Kidney epithelial cell (primary cell): ENCODE results near the gene FHOD3. TPM values are rescaled to one million over a fixed set of nuclear protein-coding genes. Genes with fewer than 3 reads are reported as not detected.

Source experiments
- DNase-seq: peaks from one replicate; pipeline ENCODE4 v3.0.0-alpha.2; 2010; ENCODE audit warnings: low read depth
- H3K27me3 ChIP-seq: 2 replicates; pipeline ENCODE4 v1.6.0; 2011; ENCODE audit warnings: low read length; ENCODE audit not compliant: control insufficient read depth, insufficient read depth
- H3K36me3 ChIP-seq: 2 replicates; pipeline ENCODE4 v1.5.1; 2011; ENCODE audit warnings: low read length; ENCODE audit not compliant: control insufficient read depth, insufficient read depth
- H3K4me3 ChIP-seq: 2 replicates; pipeline ENCODE4 v1.5.1; 2011; ENCODE audit warnings: low read depth, mild to moderate bottlenecking, control low read depth, low read length
- CTCF ChIP-seq: IDR thresholded peaks from 2 replicates; pipeline ENCODE4 v1.5.1; 2011; ENCODE audit warnings: mild to moderate bottlenecking, moderate library complexity, low read length, control low read depth, inconsistent platforms; ENCODE audit not compliant: insufficient read depth, poor library complexity, severe bottlenecking
- total RNA-seq: library from RNA; depleted of rRNA; stranded (reverse); fragments of >200 nt; gene quantifications from 2 replicates; pipeline ENCODE4 v1.2.3, GENCODE V29; 2015

The FHOD3 gene
- total RNA-seq, 1 donor from 2014 or later: 47.2 TPM

- no peak for DNase-seq
- no peak overlapping the region for H3K4me3 ChIP-seq
- H3K27me3 ChIP-seq: no peaks in the 10 kb centered on the region
- no peaks in the 10 kb centered on the region for H3K36me3 ChIP-seq
- no peak for TF ChIP-seq CTCF
Observed at GRCh38 chr18:36692371-36692770, 394.9 kb downstream of the FHOD3 start.

- Histone ChIP-seq H3K36me3 (no peaks in the 10 kb centered on the region), H3K27me3 (no peaks in the 10 kb centered on the region), H3K4me3 (no peak overlapping the region)
- no peak for DNase-seq
- no peak for TF ChIP-seq CTCF
Observed at GRCh38 chr18:36692921-36693332, 395.4 kb downstream of the FHOD3 start.

- Histone ChIP-seq H3K4me3 (no peak overlapping the region), H3K36me3 (no peaks in the 10 kb centered on the region), H3K27me3 (no peaks in the 10 kb centered on the region)
- no peak for DNase-seq
- TF ChIP-seq CTCF: no peak
Observed at GRCh38 chr18:36693931-36694620, 396.6 kb downstream of the FHOD3 start.

GRCh38 chr18:36695806-36696205 is 398.3 kb downstream of the FHOD3 start:
- Histone ChIP-seq H3K4me3 (no peak overlapping the region), H3K27me3 (no peaks in the 10 kb centered on the region), H3K36me3 (no peaks in the 10 kb centered on the region)
- no peak for DNase-seq
- no peak for TF ChIP-seq CTCF

GRCh38 chr18:36697905-36698304 is 400.4 kb downstream of the FHOD3 start:
- Histone ChIP-seq H3K36me3 (no peaks in the 10 kb centered on the region), H3K27me3 (no peaks in the 10 kb centered on the region), H3K4me3 (no peak overlapping the region)
- TF ChIP-seq CTCF: no peak
- peak; percentile 76 for DNase-seq

GRCh38 chr18:36700955-36701354 is 403.4 kb downstream of the FHOD3 start:
- DNase-seq: no peak
- Histone ChIP-seq H3K4me3 (no peak overlapping the region), H3K27me3 (no peaks in the 10 kb centered on the region), H3K36me3 (no peaks in the 10 kb centered on the region)
- no peak for TF ChIP-seq CTCF
